Measurements from ENCODE around the gene NFIA.

Gene NFIA

DNA sequence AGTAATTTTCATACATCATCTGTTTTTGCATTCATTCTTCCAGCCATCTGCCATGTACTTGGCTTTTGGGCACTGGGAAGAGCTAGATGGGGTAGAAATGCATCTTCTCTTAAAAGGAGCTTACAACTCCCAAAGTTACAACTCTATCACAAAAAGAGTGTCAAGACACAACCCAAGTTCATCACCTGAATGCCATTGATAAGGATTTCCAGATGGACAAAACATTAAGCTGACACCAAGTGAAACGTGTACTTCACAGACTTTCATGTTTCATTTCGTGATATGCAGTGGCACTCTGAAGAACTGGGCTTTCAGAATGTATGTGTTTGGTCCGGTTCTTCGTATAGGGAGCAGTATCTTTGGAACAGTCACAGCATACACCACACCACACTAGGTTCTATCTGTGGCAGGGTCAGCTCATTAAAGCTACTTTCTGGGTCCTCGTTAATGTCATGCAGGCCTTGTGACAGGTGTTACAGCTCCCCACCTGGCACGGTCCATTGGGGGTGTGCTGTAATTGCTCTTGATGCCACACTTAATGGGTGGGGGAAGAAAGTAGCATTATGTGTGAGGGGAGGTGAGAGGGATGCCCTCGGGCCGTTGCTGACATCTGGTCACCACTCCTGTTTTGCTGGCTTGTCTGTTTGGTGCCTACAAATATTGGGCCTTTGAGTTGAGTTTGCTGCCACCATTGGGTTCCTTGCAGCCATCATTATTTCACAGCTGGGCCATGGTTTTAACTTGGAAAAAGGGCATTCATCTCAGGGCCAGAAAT is 164.9 kb downstream of the NFIA start:
- no peak for DNase-seq (ENCODE audit: low spot score)

DNA sequence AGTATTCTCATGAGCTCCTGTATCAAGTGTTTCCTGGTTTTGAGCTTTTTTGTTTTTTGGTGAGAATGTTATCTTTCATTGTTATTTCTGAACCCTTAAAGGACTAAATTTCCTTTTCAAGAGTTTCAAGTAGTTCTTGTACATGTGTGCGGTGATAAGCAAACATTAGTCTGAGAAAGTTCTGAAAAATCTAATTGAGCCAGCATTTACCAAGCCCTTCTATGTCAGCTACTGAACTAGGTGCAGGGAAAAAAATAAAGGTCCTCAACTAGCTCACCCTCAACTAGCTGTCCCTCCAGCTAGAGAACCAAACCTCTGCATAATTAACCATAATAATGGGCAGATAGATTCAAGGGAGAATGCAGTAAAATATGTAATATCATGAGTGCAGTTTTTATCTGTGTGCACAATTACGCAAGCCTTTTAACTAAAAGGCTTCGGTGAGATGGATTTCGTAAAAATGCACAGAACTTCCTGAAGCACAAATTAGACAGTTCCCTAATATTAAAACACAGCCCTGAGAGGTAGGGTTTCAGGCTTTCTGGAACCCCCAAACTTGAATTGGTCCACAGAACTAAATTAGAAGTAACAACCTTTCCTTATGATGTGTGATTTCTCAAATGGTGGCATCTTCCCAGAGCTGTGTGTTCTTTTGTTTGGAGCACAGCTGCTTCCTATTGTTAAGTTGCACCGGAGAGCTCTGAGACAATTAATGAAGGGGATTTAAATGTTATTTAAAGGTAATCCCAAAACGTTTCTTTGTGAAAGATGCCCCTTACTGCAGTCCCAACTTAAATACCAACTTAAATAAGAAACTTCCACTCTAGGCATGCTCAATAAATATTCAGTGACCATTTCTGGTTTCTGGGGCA is 165.8 kb downstream of the NFIA start:
- DNase-seq (ENCODE audit: low spot score), result no peak

DNA sequence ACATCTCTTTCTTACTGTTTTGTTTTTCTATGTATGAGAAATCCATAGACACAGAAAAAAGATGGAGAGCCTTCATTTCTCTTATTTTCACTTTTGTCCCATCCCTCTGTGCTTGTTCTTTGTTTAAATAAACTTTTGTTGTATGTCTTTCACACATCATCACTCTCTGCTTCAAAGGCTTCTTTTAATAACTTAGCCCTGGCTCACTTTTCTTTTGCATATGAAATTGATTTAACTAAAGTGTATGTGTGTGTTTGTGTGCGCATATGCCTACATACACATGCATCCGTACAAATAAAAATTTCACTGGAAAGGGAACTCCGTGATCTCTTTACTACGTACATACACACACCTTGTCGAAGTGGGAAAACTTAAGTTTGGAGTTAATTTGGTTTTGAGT is 168.6 kb downstream of the NFIA start:
- DNase-seq (ENCODE audit: low spot score), result no peak

DNA sequence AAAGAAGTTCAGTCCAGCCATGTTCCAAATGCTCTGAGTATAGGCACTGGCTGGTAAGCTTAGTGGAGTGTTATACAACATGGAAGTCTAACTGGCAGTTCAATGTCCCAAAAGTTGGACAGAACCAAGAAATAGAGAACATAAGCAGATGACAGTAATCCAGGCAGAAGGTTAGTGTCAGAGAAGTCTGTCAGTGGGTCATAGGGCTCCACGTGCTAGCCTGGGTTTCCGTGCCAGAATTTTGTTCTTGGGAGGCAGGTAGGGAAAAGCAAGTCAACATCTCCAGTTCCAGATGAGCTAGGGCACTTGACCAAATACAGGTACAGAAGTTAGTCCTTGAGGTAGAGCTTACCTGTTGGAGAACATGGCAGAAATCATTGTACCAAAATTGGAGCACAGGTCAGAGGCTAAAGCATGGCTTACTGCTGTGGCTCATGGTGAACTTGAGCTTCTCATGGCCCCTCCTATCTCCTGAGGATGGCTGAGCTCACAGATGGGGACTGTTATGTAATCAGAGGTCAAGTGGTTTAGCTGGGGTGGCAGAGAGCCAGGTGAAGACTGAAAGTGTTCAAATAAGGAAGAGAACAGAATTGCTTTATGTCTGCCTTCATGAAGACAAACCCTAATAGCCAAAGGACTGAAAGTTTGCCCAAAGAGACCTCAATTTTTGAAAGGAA is 170.8 kb downstream of the NFIA start:
- no peak for DNase-seq (ENCODE audit: low spot score)

DNA sequence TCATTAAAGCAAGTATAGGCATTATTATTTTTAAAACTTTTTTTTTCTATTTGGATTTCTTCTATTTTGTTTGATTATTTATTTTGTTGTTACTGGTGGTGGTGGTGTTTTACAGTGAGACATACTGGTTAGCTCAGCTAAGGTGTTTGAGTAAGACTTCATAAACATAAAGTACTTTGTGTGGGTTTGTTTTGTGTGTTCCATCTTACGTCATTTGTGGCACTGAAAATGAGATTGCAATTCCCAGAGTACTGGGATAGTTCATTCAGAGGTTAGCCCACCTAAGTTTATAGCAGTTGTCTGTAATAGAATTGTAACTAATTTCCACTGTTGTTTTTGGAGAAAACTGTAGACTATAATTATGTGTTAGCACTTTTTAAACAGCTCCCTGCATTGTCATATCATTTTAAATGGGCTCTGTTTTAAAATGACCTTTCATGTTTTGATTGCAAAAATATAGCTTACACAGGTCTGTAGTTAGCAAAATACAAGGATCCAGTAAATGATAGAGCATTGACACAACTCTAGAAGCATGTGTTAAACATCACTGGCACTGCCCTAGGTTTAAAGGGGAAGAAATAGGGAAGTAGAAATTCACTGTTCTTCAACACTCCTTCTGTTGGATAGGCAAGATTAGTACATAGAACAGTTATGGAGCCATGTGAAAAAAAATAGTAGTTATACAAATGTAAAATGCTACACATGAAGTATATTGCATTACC is 171.7 kb downstream of the NFIA start:
- DNase-seq (ENCODE audit: low spot score), result no peak

DNA sequence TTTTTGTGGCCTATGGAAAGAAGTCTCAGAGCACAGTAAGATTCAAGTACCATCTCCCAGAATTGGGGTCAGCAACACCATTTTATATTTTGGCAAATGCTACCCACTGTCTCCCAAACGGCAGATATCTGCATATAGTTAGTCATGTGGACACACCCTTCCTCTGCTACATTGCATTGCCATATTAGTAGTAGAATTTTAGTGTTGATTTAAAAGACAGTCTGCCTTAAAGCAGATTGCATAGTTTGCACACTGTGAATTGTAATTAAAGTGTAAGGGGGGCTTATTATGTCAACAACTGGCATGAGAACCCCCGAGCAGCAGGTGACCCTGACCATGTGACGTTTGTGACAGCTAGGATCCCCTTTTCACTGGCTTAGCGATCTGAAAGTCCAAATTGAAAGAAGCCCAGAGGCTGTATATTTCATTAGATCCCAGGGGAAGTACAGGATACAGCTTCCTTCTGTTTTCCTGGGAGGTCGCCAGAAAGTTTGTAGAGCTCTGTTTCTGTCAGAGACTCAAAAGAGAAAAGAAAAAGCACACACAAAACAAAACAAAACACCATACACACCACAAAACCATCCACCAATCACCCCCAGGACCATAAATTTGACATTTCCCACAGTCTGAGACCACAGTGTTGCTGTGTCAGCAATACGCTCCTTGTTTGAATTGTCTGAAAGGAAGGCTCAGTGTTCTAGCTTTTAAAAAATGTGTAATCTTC is 172.4 kb downstream of the NFIA start:
- DNase-seq (ENCODE audit: low spot score), result no peak

DNA sequence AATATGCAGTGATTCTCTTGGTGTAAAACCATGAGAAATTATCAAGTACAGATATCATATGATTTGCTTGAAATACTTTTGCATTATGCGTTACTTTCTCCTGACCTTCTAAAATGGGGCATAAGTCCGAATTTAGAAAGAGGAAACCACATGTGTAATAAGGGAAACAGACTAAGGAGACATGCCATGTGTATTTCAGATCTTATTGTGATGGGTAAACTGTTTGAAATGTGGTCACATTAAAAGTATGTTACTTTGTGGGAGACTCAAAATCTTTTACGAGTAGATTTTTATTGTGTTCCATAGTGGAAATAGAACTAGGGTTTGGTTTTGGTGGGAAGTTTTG is 173.0 kb downstream of the NFIA start:
- DNase-seq (ENCODE audit: low spot score), result no peak

DNA sequence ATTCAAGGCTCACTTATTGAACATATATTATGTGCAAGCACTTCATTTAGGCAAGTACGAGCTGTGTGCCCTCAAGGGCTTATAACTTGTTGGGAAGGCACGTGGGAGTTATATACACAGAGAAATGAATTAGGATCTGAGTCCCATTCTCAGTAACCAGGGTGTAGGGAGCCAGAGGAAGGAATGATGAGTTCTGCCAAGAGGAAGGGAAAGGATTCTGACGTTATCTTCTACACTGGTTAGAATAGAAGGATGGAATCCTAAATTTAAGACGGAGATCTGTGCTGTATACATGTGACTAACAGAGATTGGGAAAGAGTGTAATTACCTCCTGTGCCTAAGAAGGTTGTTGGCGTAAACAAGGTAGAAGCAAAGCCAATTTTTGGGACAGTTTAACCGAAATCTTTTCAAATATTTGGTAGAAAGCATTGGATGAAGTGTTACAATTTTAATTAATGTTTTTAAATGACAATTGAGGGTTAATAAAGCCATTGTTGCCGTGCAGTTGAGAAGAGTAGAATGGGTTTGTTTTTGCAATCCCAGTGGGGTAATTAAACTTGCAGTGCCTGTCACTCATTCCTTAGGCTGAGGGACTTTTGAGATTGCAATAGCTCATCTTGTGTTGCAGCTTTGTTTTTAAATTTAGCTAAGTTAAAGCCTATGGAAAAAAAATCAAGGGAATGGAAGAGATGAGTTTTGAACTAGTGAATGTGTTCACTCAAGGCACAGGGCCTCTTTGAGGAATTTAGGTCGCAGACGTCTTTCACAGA is 177.2 kb downstream of the NFIA start:
- DNase-seq (ENCODE audit: low spot score), result no peak

DNA sequence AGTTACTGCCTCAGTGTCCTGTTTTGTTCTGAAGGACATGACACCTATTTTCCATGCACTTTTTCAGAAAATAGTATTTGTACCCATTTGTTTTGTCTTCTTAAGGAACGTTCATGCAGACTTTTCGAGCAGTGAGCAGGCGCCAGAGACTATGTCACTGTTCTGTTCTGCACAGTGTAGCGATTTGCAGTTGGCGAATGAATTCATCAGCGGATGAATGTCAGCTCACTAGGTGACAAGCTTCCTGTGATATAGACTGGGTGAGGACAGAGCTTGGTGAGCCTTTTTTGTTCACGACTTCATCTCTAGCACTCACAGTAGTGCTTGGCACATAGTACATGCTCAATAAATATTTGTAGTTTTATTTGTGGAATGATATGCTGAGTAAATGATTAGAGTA is 177.8 kb downstream of the NFIA start:
- no peak for DNase-seq (ENCODE audit: low spot score)

DNA sequence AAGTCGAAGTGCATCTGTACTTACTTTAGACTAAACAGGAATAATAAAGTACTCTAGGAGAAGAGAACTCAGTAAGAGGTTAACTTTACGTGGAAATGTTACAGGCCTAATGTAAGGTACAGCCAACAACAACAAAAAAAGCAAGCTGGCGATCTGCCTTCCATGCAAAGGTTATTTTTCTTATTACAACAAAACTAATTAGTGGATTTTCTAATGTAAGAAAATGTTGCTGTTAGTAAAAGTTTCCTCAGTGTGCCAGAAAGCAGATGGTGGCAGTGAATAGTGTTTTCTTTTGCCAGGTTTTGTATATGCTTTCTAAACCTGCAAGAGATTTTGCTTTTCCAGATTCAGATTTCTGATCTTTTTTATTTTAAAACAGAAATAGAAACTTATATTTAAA is 179.2 kb downstream of the NFIA start:
- no peak for DNase-seq (ENCODE audit: low spot score)

DNA sequence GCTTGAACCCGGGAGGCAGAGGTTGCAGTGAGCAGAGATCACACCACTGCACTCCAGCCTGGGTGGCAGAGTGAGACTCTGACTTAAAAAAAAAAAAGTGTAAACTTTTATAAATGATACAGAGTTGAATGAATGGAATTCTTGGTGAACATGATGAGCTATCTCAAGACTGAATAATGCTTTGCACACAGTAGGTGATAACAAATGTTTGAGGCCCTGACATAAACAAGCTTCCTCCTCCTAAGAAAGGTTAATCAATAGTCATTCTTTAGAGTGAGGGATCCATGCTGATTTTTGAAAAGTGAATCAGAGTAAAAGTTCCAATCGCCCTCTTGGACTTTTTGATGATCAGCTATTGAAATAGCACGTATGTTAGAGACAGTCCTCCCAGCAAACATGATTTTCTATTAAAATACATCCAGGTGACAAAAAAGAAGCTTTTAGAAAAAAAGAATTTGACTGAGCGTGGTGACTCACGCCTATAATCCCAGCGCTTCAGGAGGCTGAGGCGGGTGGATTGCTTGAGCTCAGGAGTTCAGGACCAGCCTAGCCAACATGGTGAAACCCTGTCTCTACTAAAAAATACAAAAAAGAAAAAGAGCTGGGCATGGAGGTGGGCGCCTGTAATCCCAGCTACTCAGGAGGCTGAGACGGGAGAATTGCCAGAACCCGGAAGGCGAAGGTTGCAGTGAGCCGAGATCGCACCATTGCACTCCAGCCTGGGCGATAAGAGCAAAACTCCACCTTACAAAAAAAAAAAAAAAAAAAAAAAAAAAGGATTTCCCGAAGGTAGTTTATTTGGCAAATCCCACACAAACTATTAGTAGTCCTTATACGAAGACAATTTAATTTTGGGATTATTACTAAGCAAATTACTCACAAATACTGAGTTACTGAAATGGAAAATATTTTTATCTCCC is 181.8 kb downstream of the NFIA start:
- DNase-seq (ENCODE audit: low spot score), result no peak

DNA sequence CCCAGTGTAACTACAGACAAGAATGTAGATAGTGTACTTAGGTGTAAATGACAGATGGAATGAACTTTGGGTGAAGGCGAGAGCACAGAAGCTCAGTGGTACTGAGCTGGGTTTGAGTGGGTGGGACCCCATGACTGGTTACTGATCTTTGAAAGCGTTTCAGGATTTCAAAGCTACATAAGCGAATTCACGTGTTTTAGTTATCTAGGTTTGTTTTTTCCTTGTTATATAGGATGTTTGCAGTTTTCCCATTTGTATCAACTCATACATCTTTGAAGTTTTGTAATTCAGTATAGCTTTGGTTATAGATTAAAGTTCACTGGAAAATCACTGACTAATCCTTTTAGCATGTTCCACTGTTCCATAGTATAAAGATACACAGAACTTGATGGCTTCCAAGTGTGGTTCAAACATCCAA is 182.5 kb downstream of the NFIA start:
- no peak for DNase-seq (ENCODE audit: low spot score)

DNA sequence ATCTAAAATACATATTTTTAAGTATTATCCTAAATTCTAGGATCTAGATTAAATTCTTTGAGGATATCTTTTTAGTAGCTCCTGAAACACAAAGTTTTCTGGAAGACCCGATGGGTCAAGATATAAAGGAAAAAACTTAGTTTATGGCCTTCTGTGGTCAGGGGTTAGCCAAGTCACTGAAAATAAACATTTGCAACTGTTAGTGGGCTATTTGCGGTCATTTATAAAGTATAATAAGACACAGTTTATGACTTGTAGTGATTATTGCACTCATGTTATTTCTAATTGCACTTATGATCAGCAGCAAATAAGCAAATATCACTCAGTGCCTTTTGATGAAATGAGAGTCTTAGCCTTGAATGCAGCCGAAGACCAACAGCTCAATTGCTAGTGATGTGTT is 183.3 kb downstream of the NFIA start:
- no peak for DNase-seq (ENCODE audit: low spot score)

DNA sequence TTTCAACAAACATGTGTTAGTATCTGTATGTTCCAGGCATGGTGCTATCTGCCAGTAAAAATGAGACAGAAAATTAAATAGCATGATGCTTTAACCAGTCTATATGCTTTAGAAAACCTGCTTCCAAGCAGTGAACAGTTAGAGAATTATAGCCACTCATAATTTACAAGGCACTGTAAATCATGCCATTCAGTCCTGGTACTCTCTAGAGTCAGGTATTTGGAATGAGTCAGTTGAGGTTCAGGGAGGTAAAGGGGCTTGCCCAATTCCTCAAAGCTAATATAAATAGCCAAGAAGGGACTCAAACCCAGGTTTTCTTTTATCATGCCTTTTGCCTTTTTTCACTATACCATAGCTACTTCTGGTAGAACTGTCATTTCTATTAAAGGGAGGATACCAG is 184.4 kb downstream of the NFIA start:
- no peak for DNase-seq (ENCODE audit: low spot score)

DNA sequence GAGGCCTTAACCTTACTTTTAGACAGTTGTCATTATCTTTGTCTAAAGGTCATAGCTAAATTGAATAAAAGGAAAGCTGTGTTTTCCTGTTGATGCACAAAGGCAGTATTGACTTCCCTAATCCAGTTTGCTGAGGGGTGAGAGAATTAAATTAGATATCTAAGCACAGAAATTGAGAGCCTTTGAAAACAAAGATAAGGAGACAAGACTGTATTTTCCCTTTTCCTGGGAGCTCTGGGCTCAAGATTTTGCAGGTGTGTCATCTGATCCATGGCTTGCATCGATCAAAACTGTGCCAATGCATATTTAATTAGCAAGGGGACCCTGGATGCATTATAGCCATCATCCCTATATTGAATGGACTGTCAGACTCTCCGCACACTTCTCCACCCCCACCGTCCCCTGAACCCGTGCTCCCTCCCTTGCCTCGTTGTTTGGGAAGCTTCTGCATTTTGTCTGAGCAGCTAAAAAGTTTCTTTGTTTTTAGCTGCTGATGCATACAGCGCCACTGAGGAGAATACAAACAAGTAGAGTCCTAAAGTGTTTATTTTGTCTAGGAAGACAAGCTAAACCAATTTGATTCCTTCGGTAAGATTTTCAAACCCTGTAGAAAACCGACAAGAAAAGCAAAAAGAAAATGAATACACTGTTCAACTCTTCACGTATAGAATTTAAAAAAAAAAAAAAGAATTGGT is 186.3 kb downstream of the NFIA start:
- no peak for DNase-seq (ENCODE audit: low spot score)

DNA sequence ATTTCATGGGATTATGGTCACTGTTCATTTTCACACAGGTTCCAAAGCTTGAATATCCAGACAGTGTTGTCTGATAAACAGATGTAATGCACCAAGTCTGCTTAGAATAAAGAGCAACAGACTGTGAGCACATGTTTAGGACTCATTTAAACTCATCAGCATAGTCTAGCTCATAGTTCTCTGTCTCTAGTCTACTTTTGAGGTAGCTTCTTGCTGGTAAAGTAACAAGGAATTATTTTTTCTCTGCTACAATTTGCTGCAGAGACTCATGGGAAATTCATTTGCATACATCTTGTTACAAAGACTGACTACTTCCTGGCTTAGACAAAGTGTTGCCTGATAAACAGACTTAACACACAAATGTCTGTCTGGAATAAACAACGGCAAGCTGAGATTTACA is 187.2 kb downstream of the NFIA start:
- DNase-seq (ENCODE audit: low spot score), result no peak

DNA sequence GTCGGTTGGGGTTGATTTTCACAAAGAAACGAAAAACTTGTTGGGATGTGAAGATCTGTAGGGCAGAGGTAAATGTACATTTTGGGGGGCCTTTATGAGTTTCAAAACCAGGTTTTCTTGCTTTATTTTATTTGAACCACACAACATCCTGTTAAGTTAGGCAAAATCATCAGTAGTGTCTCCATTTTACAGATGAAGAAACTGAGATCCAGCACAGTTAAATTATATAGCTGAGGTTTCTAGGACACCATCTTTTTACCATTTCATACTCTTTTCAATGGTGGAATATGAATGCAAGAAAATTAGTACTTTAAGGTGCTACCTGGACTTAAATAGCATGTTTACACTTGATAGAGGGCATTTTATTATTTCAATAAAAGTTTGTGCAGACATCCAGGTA is 187.7 kb downstream of the NFIA start:
- no peak for DNase-seq (ENCODE audit: low spot score)

DNA sequence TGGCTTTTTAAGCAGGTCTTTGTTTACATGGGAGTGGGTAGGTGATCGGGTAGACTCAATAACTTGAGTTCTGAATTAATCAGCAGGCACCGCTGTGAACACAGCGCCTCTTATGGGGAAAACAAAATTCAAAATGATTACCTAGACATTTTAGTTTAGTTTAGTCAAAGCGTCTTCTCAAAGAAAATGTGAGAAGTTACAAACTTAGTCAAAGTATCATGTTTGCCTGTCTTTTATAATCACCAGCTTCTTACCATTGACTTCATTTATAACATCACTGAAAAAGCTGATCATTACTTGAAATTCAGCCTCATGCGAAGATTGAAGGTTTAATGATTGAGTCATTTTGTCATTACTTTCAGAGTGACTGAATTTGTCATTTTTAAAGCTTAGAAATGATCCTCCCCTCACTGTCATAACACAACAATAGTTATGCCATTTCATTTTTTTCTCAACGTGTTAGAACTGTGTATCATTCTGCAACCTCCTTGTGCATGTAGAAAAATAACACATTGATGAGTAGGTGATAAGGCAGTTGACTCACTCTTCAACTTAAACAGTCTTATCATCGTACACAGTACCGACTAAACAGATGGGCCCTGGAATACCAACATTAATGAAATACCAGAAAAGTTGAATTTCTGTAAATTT is 188.5 kb downstream of the NFIA start:
- DNase-seq (ENCODE audit: low spot score), result peak; percentile 8

DNA sequence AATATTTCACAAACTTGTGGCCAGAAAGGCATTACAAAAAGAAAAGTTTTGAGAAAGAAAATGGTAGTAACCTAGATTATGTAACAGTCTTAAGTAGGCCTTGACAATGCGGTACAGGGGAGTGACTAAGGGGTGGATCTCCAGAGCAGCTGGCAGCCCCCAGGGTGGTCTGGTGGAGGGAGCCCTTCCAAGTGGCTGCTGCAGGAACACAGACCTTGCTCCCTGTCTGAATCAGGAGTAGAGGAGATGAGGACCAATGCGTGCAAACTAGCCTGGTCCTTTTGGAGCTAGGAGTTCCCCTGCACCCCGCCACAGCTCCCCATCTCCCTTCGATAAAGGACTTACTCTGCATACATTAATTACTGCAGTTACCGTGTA is 189.0 kb downstream of the NFIA start:
- DNase-seq (ENCODE audit: low spot score), result no peak

Measured in CD4-positive, alpha-beta T cell treated with Interleukin-2 at 100 ng/mL for 4 hours (primary cell).